Measurements from ENCODE around the gene CTAGE15. TPM values are rescaled to one million over a fixed set of nuclear protein-coding genes. Genes with fewer than 3 reads are reported as not detected.
"Not testable (repeated sequence)": the region's sequence is repeated elsewhere in the genome, so short reads cannot be mapped to it uniquely, and the experiment has no call there.

The CTAGE15 gene
- total and polyA plus RNA-seq, 10 of the 15 experiments (the other 5 are each of a cell fraction or from before 2014, with no cell fraction given), result 0.05 to 0.80 (median 0.45) TPM; not detected in 1

DNA sequence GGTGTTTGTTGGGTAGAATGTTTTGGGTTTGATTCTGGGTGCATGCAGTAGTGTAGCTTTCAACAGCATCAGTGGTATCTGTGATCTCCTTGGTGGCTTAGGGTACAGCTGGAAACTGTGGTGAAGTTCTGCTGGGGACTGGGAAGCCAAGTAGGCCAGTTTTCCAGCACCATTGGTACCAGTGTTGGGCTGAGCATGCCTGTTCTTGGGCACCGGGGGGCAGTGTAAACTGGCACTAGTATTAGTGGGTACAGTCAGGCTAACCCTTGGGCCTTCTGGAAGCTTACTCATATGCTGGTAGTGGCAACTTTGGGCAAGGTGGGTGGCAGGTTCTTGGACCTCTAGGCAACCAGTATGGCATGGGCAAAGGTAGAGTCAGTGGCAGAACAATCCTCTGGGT lies 15.6 kb upstream of the CTAGE15 start:
- H3K27ac ChIP-seq (ENCODE audit: control insufficient read depth, insufficient read depth); H3K27me3 ChIP-seq (replicated peaks in 1 of 2; ENCODE audit: control insufficient read depth in 2 of 2, insufficient read depth in 2 of 2, low read length in 1 of 2); ATAC-seq; in situ Hi-C loops (cut with MboI); H3K9ac ChIP-seq (ENCODE audit: control insufficient read depth, insufficient read depth, low read length); H4K20me1 ChIP-seq (ENCODE audit: control insufficient read depth, insufficient read depth); SMC1A ChIA-PET (ENCODE audit: uncharacterized antibody, unreplicated experiment); H3K4me2 ChIP-seq (ENCODE audit: control insufficient read depth, insufficient read depth); FAIRE-seq; RAD21 ChIA-PET (ENCODE audit: unreplicated experiment); BruUV-seq (replicated peaks); H3K4me3 ChIP-seq; DNase-seq (ENCODE audit: low read depth, low spot score); H3K4me1 ChIP-seq (ENCODE audit: control insufficient read depth, insufficient read depth, low read length); intact Hi-C loops (cut with micrococcal nuclease; ENCODE audit: unreplicated experiment); POLR2A ChIA-PET; H3K79me2 ChIP-seq (ENCODE audit: control insufficient read depth, insufficient read depth, low read length); H3K36me3 ChIP-seq (ENCODE audit: control insufficient read depth in 2 of 2, insufficient read depth in 2 of 2, low read length in 1 of 2); H3K9me3 ChIP-seq (replicated peaks; ENCODE audit: control insufficient read depth, insufficient read depth, low read length); H2AFZ ChIP-seq (ENCODE audit: control insufficient read depth, low read depth, low read length); CTCF ChIA-PET: not testable (repeated sequence)
- WGBS (ENCODE audit: insufficient coverage, insufficient replicate concordance, low lambda C conversion rate, missing lambda C conversion rate), result no CpG with 5 or more reads among the region's 1 CpG

- WGBS (ENCODE audit: insufficient coverage, insufficient replicate concordance, low lambda C conversion rate, missing lambda C conversion rate), result 10% methylated on average over 2 of the region's 6 CpGs
- in situ Hi-C loops (cut with MboI); H3K4me3 ChIP-seq; H3K4me1 ChIP-seq (ENCODE audit: control insufficient read depth, insufficient read depth, low read length); H3K4me2 ChIP-seq (ENCODE audit: control insufficient read depth, insufficient read depth); BruUV-seq (replicated peaks); DNase-seq (ENCODE audit: low read depth, low spot score); H4K20me1 ChIP-seq (ENCODE audit: control insufficient read depth, insufficient read depth); H2AFZ ChIP-seq (ENCODE audit: control insufficient read depth, low read depth, low read length); SMC1A ChIA-PET (ENCODE audit: uncharacterized antibody, unreplicated experiment); H3K36me3 ChIP-seq (ENCODE audit: control insufficient read depth in 2 of 2, insufficient read depth in 2 of 2, low read length in 1 of 2); intact Hi-C loops (cut with micrococcal nuclease; ENCODE audit: unreplicated experiment); RAD21 ChIA-PET (ENCODE audit: unreplicated experiment); H3K27ac ChIP-seq (ENCODE audit: control insufficient read depth, insufficient read depth); POLR2A ChIA-PET; CTCF ChIA-PET; H3K9me3 ChIP-seq (replicated peaks; ENCODE audit: control insufficient read depth, insufficient read depth, low read length); H3K27me3 ChIP-seq (replicated peaks in 1 of 2; ENCODE audit: control insufficient read depth in 2 of 2, insufficient read depth in 2 of 2, low read length in 1 of 2); H3K79me2 ChIP-seq (ENCODE audit: control insufficient read depth, insufficient read depth, low read length); H3K9ac ChIP-seq (ENCODE audit: control insufficient read depth, insufficient read depth, low read length): not testable (repeated sequence)
- peak; percentile 46 for ATAC-seq
- FAIRE-seq, result peak; percentile 7
Observed at GRCh38 chr7:143563306-143563705, 8.3 kb upstream of the CTAGE15 start.

DNA sequence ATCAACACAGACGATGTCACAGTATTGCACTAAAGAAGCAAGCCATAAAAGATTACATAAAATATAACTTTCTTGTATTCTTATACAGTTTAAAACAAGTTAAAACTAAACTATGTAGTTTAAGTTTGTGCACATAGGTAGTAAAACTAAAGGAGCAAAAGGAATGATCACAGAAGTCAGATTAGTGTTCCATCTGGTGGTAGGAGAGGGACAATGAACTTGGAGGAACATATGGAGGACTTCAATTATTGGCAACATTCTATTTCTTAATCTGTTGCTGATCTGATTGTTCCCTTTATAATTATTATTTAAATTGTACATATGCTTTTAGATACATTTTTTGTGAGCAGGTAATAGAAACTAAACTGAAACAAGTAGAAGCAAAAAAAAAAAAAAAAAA lies 5.6 kb upstream of the CTAGE15 start:
- FAIRE-seq; intact Hi-C loops (cut with micrococcal nuclease; ENCODE audit: unreplicated experiment); H3K9ac ChIP-seq (ENCODE audit: control insufficient read depth, insufficient read depth, low read length); H3K9me3 ChIP-seq (replicated peaks; ENCODE audit: control insufficient read depth, insufficient read depth, low read length); H4K20me1 ChIP-seq (ENCODE audit: control insufficient read depth, insufficient read depth); SMC1A ChIA-PET (ENCODE audit: uncharacterized antibody, unreplicated experiment); DNase-seq (ENCODE audit: low read depth, low spot score); ATAC-seq; CTCF ChIA-PET; H3K79me2 ChIP-seq (ENCODE audit: control insufficient read depth, insufficient read depth, low read length); H3K27me3 ChIP-seq (replicated peaks in 1 of 2; ENCODE audit: control insufficient read depth in 2 of 2, insufficient read depth in 2 of 2, low read length in 1 of 2); H3K36me3 ChIP-seq (ENCODE audit: control insufficient read depth in 2 of 2, insufficient read depth in 2 of 2, low read length in 1 of 2); H2AFZ ChIP-seq (ENCODE audit: control insufficient read depth, low read depth, low read length); BruUV-seq (replicated peaks); RAD21 ChIA-PET (ENCODE audit: unreplicated experiment); H3K27ac ChIP-seq (ENCODE audit: control insufficient read depth, insufficient read depth); in situ Hi-C loops (cut with MboI); POLR2A ChIA-PET; H3K4me1 ChIP-seq (ENCODE audit: control insufficient read depth, insufficient read depth, low read length); H3K4me3 ChIP-seq; H3K4me2 ChIP-seq (ENCODE audit: control insufficient read depth, insufficient read depth): not testable (repeated sequence)
- no CpG with 5 or more reads among the region's 1 CpG for WGBS (ENCODE audit: insufficient coverage, insufficient replicate concordance, low lambda C conversion rate, missing lambda C conversion rate)

DNA sequence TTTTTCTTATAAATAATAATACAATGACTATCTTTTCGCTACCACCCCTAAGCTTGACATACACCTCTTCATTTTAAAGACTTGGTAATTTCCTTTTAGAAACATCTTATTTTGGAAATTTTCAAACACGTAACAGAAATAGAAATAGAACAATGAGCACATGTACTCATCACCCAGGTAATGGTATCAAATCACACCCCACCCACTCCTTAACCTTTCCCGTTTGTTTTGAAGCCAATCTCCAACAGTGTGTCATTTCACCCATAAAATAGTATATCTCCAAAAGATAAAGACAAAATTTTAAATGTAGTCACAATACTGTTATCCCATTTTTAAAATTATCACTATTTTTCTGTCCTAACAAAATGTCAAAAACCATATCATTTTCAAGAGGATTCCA lies 16.6 kb downstream of the CTAGE15 start:
- DNase-seq (ENCODE audit: low read depth, low spot score); in situ Hi-C loops (cut with MboI); CTCF ChIA-PET; H3K4me1 ChIP-seq (ENCODE audit: control insufficient read depth, insufficient read depth, low read length); RAD21 ChIA-PET (ENCODE audit: unreplicated experiment); H3K79me2 ChIP-seq (ENCODE audit: control insufficient read depth, insufficient read depth, low read length); H4K20me1 ChIP-seq (ENCODE audit: control insufficient read depth, insufficient read depth); BruUV-seq (replicated peaks); H3K27me3 ChIP-seq (replicated peaks in 1 of 2; ENCODE audit: control insufficient read depth in 2 of 2, insufficient read depth in 2 of 2, low read length in 1 of 2); POLR2A ChIA-PET; ATAC-seq; SMC1A ChIA-PET (ENCODE audit: uncharacterized antibody, unreplicated experiment); H3K4me3 ChIP-seq; H3K9me3 ChIP-seq (replicated peaks; ENCODE audit: control insufficient read depth, insufficient read depth, low read length); FAIRE-seq; H2AFZ ChIP-seq (ENCODE audit: control insufficient read depth, low read depth, low read length); H3K4me2 ChIP-seq (ENCODE audit: control insufficient read depth, insufficient read depth); H3K9ac ChIP-seq (ENCODE audit: control insufficient read depth, insufficient read depth, low read length); intact Hi-C loops (cut with micrococcal nuclease; ENCODE audit: unreplicated experiment); H3K36me3 ChIP-seq (ENCODE audit: control insufficient read depth in 2 of 2, insufficient read depth in 2 of 2, low read length in 1 of 2); H3K27ac ChIP-seq (ENCODE audit: control insufficient read depth, insufficient read depth): not testable (repeated sequence)
- WGBS (ENCODE audit: insufficient coverage, insufficient replicate concordance, low lambda C conversion rate, missing lambda C conversion rate), result 0% methylated on average over 2 of the region's 3 CpGs
